IPS-20b (cell line): ENCODE measurements around the gene CASS4.

Experiments
- H3K27ac ChIP-seq: one replicate; pipeline ENCODE4 v1.5.1; 2013; ENCODE audit warnings: low read length
- H3K27me3 ChIP-seq: 2 replicates; pipeline ENCODE4 v1.6.1; 2013; ENCODE audit warnings: mild to moderate bottlenecking, low read length, inconsistent platforms; ENCODE audit not compliant: insufficient read depth
- H3K36me3 ChIP-seq: 2 replicates; pipeline ENCODE4 v1.6.1; 2013; ENCODE audit warnings: low read depth, mild to moderate bottlenecking, inconsistent platforms, low read length, moderate library complexity; ENCODE audit not compliant: insufficient read depth
- H3K4me1 ChIP-seq: 2 replicates; pipeline ENCODE4 v1.6.1; 2013; ENCODE audit warnings: mild to moderate bottlenecking, control low read depth, inconsistent platforms, low read length, moderate library complexity; ENCODE audit not compliant: insufficient read depth
- H3K4me3 ChIP-seq: 2 replicates; pipeline ENCODE4 v1.5.1; 2013; ENCODE audit warnings: mild to moderate bottlenecking, low read length, inconsistent platforms
- H3K9ac ChIP-seq: 2 replicates; pipeline ENCODE4 v1.6.1; 2013; ENCODE audit warnings: low read depth, mild to moderate bottlenecking, inconsistent platforms, low read length, moderate library complexity
- H3K9me3 ChIP-seq: 2 replicates; pipeline ENCODE4 v1.6.1; 2013; ENCODE audit warnings: mild to moderate bottlenecking, low read depth, low read length, inconsistent platforms; ENCODE audit not compliant: insufficient read depth

The CASS4 gene

GRCh38 chr20:56411759-56412472 lies at the start of gene CASS4:
Gene CASS4, plus strand, starts transcription at chr20:56412260. Its CDS starts 199 bp downstream, at chr20:56412459.
- H3K4me1 ChIP-seq = no peaks in the 10 kb centered on the region
- no peak within 1 kb of the TSS for H3K4me3 ChIP-seq
- peaks cover 32% of the 10 kb centered on the region for H3K36me3 ChIP-seq
- no peaks in the 10 kb centered on the region for H3K9me3 ChIP-seq
- H3K27ac ChIP-seq = no peak within 1 kb of the TSS
- no peak within 1 kb of the TSS for H3K9ac ChIP-seq
- H3K27me3 ChIP-seq = no peaks in the 10 kb centered on the region

GRCh38 chr20:56362833-56363413 lies 49.1 kb upstream of the CASS4 start:
- peaks cover 16% of the 10 kb centered on the region for H3K27me3 ChIP-seq
- no peak overlapping the region for H3K9ac ChIP-seq
- H3K4me3 ChIP-seq = no peak overlapping the region
- H3K27ac ChIP-seq = no peak overlapping the region
- peaks cover 7% of the 10 kb centered on the region; the same call in 1 of the 2 replicates for H3K36me3 ChIP-seq
- H3K9me3 ChIP-seq = no peaks in the 10 kb centered on the region
- H3K4me1 ChIP-seq = peaks cover 18% of the 10 kb centered on the region

GRCh38 chr20:56363491-56363890 lies 48.6 kb upstream of the CASS4 start:
- H3K4me1 ChIP-seq = peaks cover 13% of the 10 kb centered on the region
- H3K27ac ChIP-seq = no peak overlapping the region
- H3K9ac ChIP-seq = no peak overlapping the region

GRCh38 chr20:56368351-56369134 lies 43.5 kb upstream of the CASS4 start:
- H3K4me3 ChIP-seq = no peak overlapping the region
- no peaks in the 10 kb centered on the region for H3K27me3 ChIP-seq
- no peak overlapping the region for H3K9ac ChIP-seq
- no peak overlapping the region for H3K27ac ChIP-seq
- H3K36me3 ChIP-seq = peaks cover 57% of the 10 kb centered on the region
- no peaks in the 10 kb centered on the region for H3K4me1 ChIP-seq
- H3K9me3 ChIP-seq = no peaks in the 10 kb centered on the region

More at GRCh38 chr20:56363491-56363890, 48.6 kb upstream of the CASS4 start:
- Histone ChIP-seq H3K9me3 (no peaks in the 10 kb centered on the region), H3K36me3 (peaks cover 7% of the 10 kb centered on the region), H3K27me3 (peaks cover 16% of the 10 kb centered on the region), H3K4me3 (no peak overlapping the region)

- Histone ChIP-seq H3K4me1 (no peaks in the 10 kb centered on the region), H3K9me3 (no peaks in the 10 kb centered on the region), H3K4me3 (no peak overlapping the region), H3K27ac (no peak overlapping the region), H3K9ac (no peak overlapping the region), H3K27me3 (no peaks in the 10 kb centered on the region), H3K36me3 (peaks cover 64% of the 10 kb centered on the region)
These were observed 42.9 kb upstream of the CASS4 start for GRCh38 chr20:56369179-56369578.

GRCh38 chr20:56371977-56372376 lies 40.1 kb upstream of the CASS4 start:
- H3K36me3 ChIP-seq = peaks cover 85% of the 10 kb centered on the region
- no peaks in the 10 kb centered on the region for H3K9me3 ChIP-seq
- H3K4me1 ChIP-seq = no peaks in the 10 kb centered on the region
- no peak overlapping the region for H3K9ac ChIP-seq
- H3K4me3 ChIP-seq = no peak overlapping the region
- no peaks in the 10 kb centered on the region for H3K27me3 ChIP-seq
- no peak overlapping the region for H3K27ac ChIP-seq

GRCh38 chr20:56372850-56373249 lies 39.2 kb upstream of the CASS4 start:
- peaks cover 94% of the 10 kb centered on the region for H3K36me3 ChIP-seq
- H3K27ac ChIP-seq = no peak overlapping the region
- no peak overlapping the region for H3K9ac ChIP-seq
- H3K4me3 ChIP-seq = no peak overlapping the region
- no peaks in the 10 kb centered on the region for H3K4me1 ChIP-seq
- H3K27me3 ChIP-seq = no peaks in the 10 kb centered on the region
- H3K9me3 ChIP-seq = no peaks in the 10 kb centered on the region

GRCh38 chr20:56373942-56374341 lies 38.1 kb upstream of the CASS4 start:
- no peaks in the 10 kb centered on the region for H3K4me1 ChIP-seq
- H3K27ac ChIP-seq = no peak overlapping the region
- no peaks in the 10 kb centered on the region for H3K9me3 ChIP-seq
- peaks cover 99% of the 10 kb centered on the region for H3K36me3 ChIP-seq
- no peak overlapping the region for H3K4me3 ChIP-seq
- H3K27me3 ChIP-seq = no peaks in the 10 kb centered on the region
- no peak overlapping the region for H3K9ac ChIP-seq

GRCh38 chr20:56376331-56376730 lies 35.7 kb upstream of the CASS4 start:
- H3K27ac ChIP-seq = no peak overlapping the region
- H3K9me3 ChIP-seq = no peaks in the 10 kb centered on the region
- no peak overlapping the region for H3K9ac ChIP-seq
- no peaks in the 10 kb centered on the region for H3K4me1 ChIP-seq
- no peaks in the 10 kb centered on the region for H3K27me3 ChIP-seq
- H3K36me3 ChIP-seq = peaks cover 94% of the 10 kb centered on the region
- H3K4me3 ChIP-seq = no peak overlapping the region

- Histone ChIP-seq H3K27me3 (no peaks in the 10 kb centered on the region), H3K36me3 (peaks cover 94% of the 10 kb centered on the region), H3K9me3 (no peaks in the 10 kb centered on the region), H3K9ac (no peak overlapping the region), H3K4me1 (no peaks in the 10 kb centered on the region), H3K27ac (no peak overlapping the region), H3K4me3 (no peak overlapping the region)
These were observed 33.7 kb upstream of the CASS4 start for GRCh38 chr20:56378386-56378785.

- H3K36me3 ChIP-seq = peaks cover 94% of the 10 kb centered on the region
- no peak overlapping the region for H3K27ac ChIP-seq
- no peak overlapping the region for H3K9ac ChIP-seq
- H3K27me3 ChIP-seq = no peaks in the 10 kb centered on the region
- no peak overlapping the region for H3K4me3 ChIP-seq
- no peaks in the 10 kb centered on the region for H3K4me1 ChIP-seq
- H3K9me3 ChIP-seq = no peaks in the 10 kb centered on the region
These were observed 31.7 kb upstream of the CASS4 start for GRCh38 chr20:56380375-56380774.

GRCh38 chr20:56381501-56381900 lies 30.6 kb upstream of the CASS4 start:
- Histone ChIP-seq H3K27ac (no peak overlapping the region), H3K9me3 (no peaks in the 10 kb centered on the region), H3K36me3 (peaks cover 94% of the 10 kb centered on the region), H3K4me3 (no peak overlapping the region), H3K4me1 (no peaks in the 10 kb centered on the region), H3K27me3 (no peaks in the 10 kb centered on the region), H3K9ac (no peak overlapping the region)
